A172 (cell line): ENCODE results near the gene TTC21B. TPM values are rescaled to one million over a fixed set of nuclear protein-coding genes. Genes with fewer than 3 reads are reported as not detected.
A peak's percentile ranks its signal among the peaks of the same experiment; 100 is the strongest.

Source experiments
- DNase-seq: peaks from one replicate; pipeline ENCODE4 v3.0.0-alpha.2; 2015; ENCODE audit warnings: low spot score
- total RNA-seq: library from RNA; depleted of rRNA; stranded (reverse); fragments of >200 nt; shearing (Covaris generic); gene quantifications from 2 replicates; pipeline ENCODE4 v1.2.3, GENCODE V29; 2014

Gene TTC21B
- total RNA-seq, 1 experiment from 2014 or later: 24.2 TPM

DNA sequence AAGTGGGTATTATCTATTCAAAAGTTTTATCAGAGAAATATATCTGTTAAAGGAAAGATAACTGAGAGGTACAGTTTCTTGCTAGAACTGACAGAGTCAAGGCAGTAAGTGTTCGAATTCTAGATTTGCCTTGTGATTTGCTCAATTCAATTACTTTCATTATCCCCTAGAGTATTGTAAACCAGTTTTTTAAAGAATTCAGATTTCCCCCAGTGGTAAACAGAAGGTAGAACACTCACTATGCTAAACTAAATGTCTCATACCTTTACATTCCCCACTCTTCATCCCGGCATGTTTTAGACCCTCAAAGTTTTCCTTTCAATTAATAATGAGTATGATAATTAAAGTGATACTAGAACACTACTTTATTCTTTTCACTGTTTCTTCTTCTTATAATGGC, 28.6 kb downstream of the TTC21B start:
- no peak for DNase-seq

DNA sequence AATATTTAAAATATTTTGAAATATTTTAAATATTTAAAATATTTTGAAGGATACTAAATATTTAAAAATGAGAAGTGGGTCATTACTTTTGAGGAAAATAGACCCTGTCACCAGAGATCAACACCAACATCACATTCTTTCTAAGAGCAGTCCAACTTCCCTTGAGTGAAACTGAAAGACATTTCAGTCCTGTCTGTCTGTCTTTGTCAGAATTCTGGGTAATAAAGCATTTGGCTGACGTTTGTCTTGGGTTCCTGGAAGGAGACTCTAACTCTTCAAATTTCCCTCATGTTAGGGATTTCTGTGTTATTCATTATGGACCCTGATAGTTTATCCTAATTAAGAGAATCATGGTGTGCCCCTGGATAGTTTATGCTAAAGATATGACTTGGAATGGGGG, 32.8 kb downstream of the TTC21B start:
- DNase-seq: no peak

DNA sequence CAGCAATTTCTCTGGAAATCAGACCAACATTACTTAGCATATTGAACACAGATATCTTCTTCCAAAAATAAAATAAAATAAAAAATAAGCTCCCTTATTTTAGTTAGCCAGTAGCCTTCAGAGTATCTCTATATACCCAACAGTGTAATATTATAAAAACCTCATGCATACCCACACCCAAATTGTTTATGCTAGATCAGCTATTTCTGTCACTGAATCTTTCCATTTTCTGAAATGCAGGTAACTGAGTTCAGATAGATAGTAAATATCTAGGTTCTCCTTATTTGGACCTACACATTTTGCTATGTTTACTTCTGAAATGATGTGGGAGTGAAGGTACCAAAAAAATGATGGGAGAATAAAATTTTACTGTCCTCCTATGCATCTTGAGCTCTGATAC, 39.9 kb downstream of the TTC21B start:
- no peak for DNase-seq

DNA sequence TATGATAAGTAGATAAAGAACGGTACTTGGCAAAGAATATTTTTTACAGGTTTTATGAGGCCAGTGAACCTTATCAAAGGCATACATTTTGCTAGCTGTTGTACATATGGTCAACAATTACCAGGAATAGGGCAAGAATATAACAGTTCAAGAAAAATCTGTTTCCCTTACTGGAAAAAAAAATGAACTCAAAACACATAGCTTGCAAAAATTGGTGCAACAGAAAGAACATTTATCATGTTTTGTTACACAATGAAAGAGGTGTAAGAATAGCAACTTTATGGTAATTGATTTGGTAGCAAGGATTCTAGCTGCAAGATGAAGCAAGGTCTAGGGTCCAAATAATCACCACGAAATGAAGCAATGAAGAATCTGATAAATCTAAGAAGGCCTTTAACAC, 41.6 kb downstream of the TTC21B start:
- no peak for DNase-seq

- no peak for DNase-seq
Observed at GRCh38 chr2:165911231-165911630, 42.3 kb downstream of the TTC21B start.

GRCh38 chr2:165909466-165909865, 44.1 kb downstream of the TTC21B start:
- DNase-seq: no peak

DNA sequence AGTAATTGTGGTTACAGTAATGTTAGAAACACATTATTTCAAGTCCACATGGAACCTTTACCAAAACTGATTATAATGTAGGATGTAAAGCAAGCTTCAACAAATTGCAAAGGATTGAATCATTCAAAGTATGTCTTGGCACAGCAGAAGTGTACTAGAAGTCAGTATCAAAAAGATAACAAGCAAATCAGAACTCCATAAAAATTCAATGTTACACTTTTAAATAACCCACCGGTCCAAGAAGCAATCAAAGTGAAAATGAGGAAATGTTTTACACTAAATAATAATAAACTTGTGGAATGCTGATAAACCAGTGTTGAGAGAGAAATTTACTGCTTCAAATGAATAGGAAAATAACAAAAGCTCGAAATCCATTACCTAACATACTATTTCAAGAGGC, 47.7 kb downstream of the TTC21B start:
- DNase-seq: no peak

GRCh38 chr2:165905269-165905668, 48.3 kb downstream of the TTC21B start:
- no peak for DNase-seq

DNA sequence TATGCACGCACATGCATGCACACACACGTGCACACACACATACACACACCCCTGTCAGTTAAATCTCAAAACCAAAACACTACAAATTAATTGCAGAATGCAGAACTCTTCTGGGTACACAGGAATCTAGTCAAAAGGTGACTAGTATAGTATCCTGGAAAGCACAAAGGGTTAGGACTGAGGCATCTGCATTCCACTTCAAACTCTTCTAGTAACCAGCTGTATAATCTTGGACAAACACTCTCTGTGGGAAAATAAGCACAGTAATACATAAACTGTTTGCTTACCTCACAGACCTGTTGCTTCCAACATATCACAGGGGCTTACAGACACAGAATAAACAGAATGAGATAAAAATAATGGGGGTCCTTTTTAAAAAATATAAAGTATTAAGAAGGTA, 49.1 kb downstream of the TTC21B start:
- no peak for DNase-seq

DNA sequence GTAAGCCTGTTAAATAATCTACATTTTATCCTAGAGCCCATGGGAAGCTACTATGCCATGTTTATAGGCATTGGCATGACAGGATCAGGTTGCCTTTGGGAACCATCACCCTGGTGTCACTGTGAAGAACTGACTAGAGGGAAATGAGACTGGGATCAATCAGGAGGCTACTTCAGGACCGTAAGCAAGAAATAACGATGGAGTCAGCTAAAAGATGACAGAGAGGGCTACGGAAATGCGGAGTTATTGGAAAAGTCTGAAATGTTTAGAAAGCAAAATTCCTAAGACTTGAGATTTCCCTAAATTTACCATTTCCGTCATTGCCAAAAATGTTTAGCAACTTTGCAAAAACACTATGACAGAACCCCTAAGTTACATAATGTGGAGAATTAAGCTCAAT, 50.2 kb downstream of the TTC21B start:
- no peak for DNase-seq

DNA sequence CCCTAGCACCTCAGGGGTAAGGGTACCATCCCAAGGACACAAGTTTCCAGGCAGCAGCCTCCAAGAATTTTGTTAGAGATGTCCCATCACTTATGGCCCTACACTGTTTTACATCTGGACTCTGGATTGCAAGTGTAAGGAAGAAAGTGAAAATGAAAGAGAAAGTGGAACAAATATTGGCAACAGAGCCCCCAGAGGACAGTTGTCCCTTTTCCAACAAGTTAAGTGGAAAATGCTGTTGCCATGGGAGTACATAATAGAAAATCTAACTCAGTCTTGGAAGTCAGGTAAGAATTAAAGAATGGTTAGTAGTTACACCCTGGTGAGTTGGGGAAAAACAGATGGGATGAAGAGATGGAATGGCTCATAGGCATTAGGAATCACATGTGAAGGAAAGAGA, 50.6 kb downstream of the TTC21B start:
- DNase-seq: peak; percentile 19

GRCh38 chr2:165901620-165902298, 51.8 kb downstream of the TTC21B start:
- DNase-seq: no peak

GRCh38 chr2:165899311-165899710, 54.3 kb downstream of the TTC21B start:
- DNase-seq: no peak

DNA sequence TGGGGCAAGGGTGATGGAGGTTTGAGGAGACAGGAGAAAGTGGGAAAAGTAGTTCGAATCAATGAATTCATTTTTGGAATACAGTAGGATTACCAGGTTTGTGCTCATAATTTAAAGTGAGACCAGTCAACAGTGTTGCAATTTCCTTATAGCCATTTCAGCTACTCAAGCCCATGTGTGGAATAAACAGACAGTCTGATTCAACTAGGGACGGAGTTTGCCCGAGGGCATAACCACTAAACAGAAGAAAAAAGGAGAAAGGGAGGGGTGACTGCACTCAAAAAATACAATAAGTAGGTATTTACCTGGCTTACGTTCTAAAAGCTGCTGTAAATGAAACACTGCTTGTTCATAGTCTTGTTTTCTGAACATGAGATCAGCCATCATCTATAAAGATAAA, 55.2 kb downstream of the TTC21B start:
- DNase-seq: no peak

DNA sequence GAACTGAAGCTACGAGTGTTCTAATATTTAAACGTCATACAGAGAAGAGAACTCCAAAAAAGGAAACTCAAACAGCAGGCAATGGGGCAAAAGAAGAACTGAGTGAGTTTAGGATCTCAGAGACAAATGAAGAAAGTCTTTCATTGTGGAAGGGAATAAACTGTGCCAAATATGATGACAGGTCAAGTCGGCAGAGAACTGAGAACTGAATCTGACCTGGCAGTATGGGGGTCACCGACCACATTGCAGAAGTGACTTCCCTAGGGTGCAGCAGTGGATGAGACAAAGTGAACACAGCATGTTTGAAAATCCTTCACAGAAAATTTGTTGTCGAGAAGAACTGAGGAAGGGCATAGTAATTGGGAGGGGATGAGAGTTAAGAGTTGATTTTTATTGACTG, 55.9 kb downstream of the TTC21B start:
- DNase-seq: no peak

DNA sequence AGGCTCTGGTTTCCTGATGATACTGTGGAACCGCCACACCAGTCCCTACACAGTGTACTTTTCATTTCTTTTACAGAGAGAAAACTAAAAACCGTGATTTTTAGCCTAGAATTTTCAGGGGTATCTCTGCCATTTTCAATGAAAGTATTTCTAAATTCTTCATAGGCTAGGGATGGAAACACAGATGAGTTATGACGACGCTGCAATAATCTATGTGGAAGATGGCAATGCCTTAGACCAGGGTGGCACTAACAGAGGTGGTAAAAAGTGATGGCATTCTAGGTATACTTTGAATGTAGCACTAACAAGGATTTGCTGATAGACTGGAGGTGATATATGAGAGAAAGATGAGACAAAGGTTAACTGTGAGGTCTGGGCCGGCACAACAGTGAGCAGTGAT, 56.5 kb downstream of the TTC21B start:
- no peak for DNase-seq

DNA sequence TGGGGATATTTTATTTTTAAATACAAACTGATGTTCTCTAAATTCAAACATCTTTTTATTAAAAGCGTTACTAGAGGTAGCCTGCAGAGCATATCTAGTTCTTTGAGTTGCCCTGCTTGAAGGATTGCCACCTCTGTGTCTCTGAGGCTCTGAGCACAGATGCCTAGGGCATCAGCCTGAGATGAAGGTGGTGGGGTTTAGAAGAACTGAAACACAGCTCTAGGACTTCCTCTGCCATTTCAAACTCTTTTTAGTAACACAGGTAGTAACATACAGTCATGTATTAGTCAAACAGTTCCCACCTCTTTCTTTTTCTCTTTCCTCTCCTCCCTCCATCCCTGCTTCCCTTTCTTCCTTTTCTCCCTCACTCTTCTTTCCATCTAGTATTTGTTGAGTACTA, 57.6 kb downstream of the TTC21B start:
- no peak for DNase-seq

- no peak for DNase-seq
Observed at GRCh38 chr2:165893556-165893955, 60.0 kb downstream of the TTC21B start.

DNA sequence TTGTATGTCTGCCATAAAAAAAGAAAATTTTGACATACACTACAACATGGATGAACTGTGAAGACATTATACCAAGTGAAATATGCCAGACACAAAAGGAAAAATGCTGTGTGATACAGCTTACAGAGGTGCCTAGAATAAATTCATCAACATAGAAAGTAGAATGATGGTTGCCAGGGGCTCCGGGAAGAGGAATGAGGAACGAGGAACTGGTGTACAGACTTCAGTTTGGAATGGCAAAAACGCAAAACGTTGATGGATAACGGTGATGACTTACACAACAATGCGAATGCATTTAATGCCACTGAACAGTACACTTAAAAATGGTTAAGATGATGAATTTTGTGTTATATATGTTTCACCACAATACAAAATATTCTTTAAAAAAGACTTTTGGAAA, 61.0 kb downstream of the TTC21B start:
- DNase-seq: no peak

DNA sequence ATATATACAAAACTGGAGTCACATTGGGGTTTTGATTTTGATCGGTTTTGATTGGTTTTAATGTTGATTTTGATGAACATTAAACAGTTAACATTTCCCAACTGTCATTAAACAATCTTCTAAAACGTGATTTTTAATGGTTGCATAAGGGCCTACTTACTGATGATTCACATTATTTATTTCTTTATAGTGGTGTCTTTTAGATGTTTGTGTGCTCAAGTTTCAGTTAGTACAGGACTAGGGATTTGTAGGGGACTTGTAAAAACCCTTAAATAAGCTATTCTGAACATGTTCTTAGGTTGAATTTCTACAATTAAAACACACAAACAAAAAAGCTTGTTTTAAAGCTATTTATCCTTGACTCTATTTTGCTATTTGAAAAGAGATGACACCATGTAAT, 61.6 kb downstream of the TTC21B start:
- DNase-seq: no peak

- no peak for DNase-seq
Observed at GRCh38 chr2:165891345-165891744, 62.2 kb downstream of the TTC21B start.

DNA sequence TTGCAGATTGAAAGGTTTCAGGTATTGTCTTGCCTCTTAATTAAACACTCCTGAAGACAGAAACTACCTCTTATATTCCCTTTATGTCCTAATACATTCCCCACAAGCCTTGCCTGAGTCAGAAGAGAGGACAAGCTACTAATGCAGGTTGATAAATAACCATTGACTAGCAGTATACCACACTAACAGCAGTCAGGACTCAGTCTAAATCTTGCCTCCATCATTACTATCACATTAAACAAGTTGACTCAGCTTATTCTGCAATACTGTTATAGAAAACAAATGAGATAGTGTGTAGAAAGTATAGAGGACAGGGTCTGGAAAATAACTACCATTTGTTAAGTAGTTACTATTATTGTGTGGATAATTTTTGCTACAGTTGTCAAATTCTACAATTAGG, 63.8 kb downstream of the TTC21B start:
- DNase-seq: no peak

DNA sequence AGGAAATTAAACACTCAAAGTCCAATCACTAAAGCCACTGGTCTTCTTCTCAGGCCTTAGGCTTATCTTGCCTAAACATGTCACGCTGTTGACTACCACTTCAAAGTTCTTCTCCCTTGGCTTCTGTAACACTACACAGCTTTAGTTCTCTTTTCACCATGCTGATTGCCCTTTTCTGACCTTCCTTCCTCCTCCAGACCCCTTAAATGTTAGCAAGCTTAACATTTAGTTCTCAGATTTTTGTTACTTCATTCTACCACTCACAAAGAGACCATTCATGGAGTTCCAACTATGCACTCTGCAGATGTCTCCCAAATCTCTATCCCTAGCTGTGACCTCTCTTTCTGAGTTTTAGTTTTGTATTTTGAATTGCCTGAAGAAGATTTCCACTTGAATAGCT, 64.4 kb downstream of the TTC21B start:
- DNase-seq: no peak

DNA sequence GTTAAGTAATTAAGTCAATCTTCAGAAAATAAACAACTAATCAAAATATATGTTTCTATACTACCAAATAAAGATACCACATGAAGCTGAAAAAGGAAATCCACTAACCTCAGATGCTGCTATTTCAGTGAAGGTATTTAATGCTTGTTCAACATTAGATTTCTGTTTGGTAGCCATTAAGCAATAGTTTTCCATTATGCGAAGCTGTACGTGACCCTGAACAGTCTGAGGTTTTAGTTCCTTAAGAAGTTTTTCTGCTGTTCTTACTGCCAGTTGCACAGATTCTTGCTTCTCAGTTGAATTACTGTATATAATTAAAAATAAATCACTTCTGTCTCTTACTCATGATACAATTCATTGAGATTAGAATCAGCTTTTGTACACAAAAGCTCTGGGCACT, 65.4 kb downstream of the TTC21B start:
- no peak for DNase-seq
